ENCODE results near the gene RALGPS2. TPM values are rescaled to one million over a fixed set of nuclear protein-coding genes. Genes with fewer than 3 reads are reported as not detected.

Gene RALGPS2
- total and polyA plus RNA-seq, 2 of the 8 experiments (the other 6 are each of a cell fraction or from before 2014, with no cell fraction given), result 6.7 to 38.0 TPM

DNA sequence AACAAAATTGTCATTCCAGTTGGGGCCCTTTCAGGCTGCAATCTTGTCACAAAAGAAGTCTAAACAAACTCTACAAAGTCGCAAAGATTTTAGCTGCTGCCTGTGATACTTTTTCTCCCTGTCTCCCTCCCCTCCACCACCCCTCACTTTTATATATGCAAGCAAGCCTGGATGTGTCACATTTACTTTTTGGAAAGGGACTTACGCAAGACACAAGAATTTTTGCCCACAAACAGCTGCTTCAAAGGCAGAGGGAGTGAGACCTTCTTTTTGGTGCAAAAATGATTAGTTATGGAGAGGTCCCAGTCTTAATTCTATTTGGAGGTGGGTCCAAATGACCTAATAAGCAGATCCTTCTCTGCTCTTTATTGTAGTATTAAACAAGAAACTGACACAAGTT lies 22.9 kb upstream of the RALGPS2 start:
- ChIA-PET POLR2A (ENCODE audit: partially characterized antibody) (interaction anchor here (1.3 kb wide), 1 partner anchor 10 kb away, joined by 4 read pairs; no protein-coding TSS in a partner anchor), CTCF (ENCODE audit: partially characterized antibody) (interaction anchor here (0.9 to 3.8 kb wide), 3 partner anchors 130 to 301 kb away, joined by 3 to 14 read pairs (median 4); no protein-coding TSS in a partner anchor)
- no peak for FAIRE-seq
- TF ChIP-seq HDAC6 (IDR thresholded peaks at IDR 0.05; ENCODE audit: low read depth, low read length) (no peak), CEBPB (IDR thresholded peaks at IDR 0.05; ENCODE audit: low read depth, low read length) (peak; percentile 68; the same call in 1 of the 2 replicates), RXRA (IDR thresholded peaks at IDR 0.05; ENCODE audit: insufficient read depth, low read depth, low read length) (no peak)
- Histone ChIP-seq H3K79me1 (ENCODE audit: low read depth, low read length) (no peaks in the 10 kb centered on the region), H4K91ac (replicated peaks; ENCODE audit: insufficient read length, low read length) (no peak overlapping the region), H3K4ac (replicated peaks; ENCODE audit: insufficient read length, low read depth, low read length) (no peak overlapping the region), H4K5ac (ENCODE audit: insufficient read length, low read depth, low read length) (no peak overlapping the region), H3K4me1 (replicated peaks in 1 of 4; ENCODE audit: control insufficient read depth in 3 of 4, insufficient read depth in 4 of 4, low read length in 3 of 4) (peaks cover 0 to 3% (median 0%) of the 10 kb centered on the region in 4 experiments; a peak in 1 of 7 replicates), H3K4me3 (ENCODE audit: extremely low read depth in 1 of 4, insufficient read depth in 2 of 4, low read depth in 3 of 4, low read length in 4 of 4) (no peak overlapping the region), H3K23ac (ENCODE audit: insufficient read length) (no peak overlapping the region), H2BK120ac (replicated peaks; ENCODE audit: low read depth, low read length) (no peak overlapping the region), H2BK5ac (ENCODE audit: low read depth, low read length) (no peak overlapping the region), H2BK20ac (ENCODE audit: low read length) (no peak overlapping the region), H3K79me2 (ENCODE audit: control insufficient read depth in 1 of 2, insufficient read depth in 2 of 2, low read length in 2 of 2) (no peaks in the 10 kb centered on the region), H3K56ac (replicated peaks; ENCODE audit: insufficient read length, low read depth, low read length) (no peak overlapping the region), H3K27me3 (replicated peaks in 1 of 4; ENCODE audit: control insufficient read depth in 3 of 4, extremely low read depth in 1 of 4, insufficient read depth in 3 of 4, low read length in 3 of 4) (no peaks in the 10 kb centered on the region), H2AK5ac (ENCODE audit: low read depth, low read length) (no peak overlapping the region), H2AFZ (ENCODE audit: low read length) (peak overlapping the region; percentile 63), H3K9ac (replicated peaks in 1 of 4; ENCODE audit: extremely low read depth in 1 of 4, low read depth in 3 of 4, low read length in 3 of 4) (no peak overlapping the region), H2BK15ac (ENCODE audit: low read length) (no peak overlapping the region), H3K27ac (ENCODE audit: low read depth, low read length) (no peak overlapping the region), H2BK12ac (ENCODE audit: low read depth, low read length) (no peak overlapping the region), H3K9me3 (ENCODE audit: insufficient read depth in 2 of 2, low read depth in 1 of 2, low read length in 1 of 2) (no peaks in the 10 kb centered on the region), H3K4me2 (ENCODE audit: insufficient read depth in 1 of 2, low read depth in 2 of 2, low read length in 2 of 2) (no peak overlapping the region), H3K14ac (ENCODE audit: insufficient read length) (no peak overlapping the region), H3K23me2 (ENCODE audit: low read depth, low read length) (no peaks in the 10 kb centered on the region), H3K18ac (ENCODE audit: extremely low read depth, low read length) (no peak overlapping the region), H4K8ac (ENCODE audit: extremely low read depth, insufficient read depth, low read length) (no peak overlapping the region), H3K36me3 (ENCODE audit: control insufficient read depth in 2 of 4, insufficient read depth in 4 of 4, low read length in 3 of 4) (no peaks in the 10 kb centered on the region), H4K20me1 (replicated peaks in 1 of 2; ENCODE audit: control insufficient read depth in 1 of 2, insufficient read depth in 2 of 2, low read length in 2 of 2) (no peaks in the 10 kb centered on the region)
- DNase-seq (ENCODE audit: low read depth in 1 of 2, low spot score in 2 of 2), result no peak
- WGBS, 2 experiments (ENCODE audit: extremely low coverage in 1 of 2, insufficient coverage in 1 of 2, insufficient read length in 1 of 2, insufficient replicate concordance in 2 of 2, low coverage in 1 of 2, low lambda C conversion rate in 2 of 2, missing lambda C conversion rate in 1 of 2), result 69% methylated on average over 2 of the region's 2 CpGs; no CpG with 5 or more reads in 1 of the 2 experiments
